ENCODE data around the gene SSH3.

SSH3 gene

DNA sequence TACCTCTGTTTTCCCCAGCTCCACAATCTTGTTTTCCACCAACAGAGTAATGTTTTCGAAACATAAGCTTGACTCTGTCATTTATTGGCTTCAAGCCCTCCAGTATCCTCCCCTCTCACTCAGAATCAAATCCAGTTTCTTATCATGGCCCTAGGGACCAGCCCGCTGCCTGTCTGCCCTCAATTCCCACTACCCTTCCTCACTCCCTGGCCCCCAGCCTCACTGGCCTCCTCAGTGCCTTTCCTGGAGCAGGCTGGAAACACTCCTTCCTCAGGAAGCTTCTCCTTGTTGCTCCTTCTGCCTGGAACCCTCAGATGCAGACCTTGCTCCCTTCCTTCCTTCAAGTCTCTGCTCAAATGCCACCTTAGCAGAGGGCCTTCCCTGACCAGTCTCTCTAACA, 46.1 kb downstream of the SSH3 start:
- no peak for DNase-seq

DNA sequence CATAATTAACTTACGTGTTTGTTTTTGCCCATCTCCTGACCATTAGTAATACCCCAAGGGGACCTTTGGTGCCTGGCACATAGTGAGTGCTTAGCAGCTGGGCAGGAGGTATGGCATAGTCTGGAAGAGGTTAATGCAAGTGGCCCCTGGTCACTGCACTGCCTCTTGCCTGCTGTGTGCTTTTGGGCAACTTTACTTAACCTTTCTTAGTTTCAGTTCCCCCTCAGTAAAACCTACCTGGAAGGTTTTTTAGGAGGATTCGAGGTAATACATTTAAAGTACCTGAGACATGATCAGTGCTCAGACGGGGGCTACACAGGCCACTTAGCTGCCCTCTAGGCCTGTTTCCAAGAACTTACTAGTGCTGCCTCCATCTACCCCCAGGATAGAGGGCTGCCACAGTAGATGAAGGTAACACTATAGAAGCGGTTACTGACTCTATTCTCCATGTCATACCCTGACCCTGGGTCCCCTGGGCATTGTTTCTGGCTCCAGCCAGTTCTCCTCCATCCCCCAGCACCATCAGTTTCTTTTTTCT, 46.7 kb downstream of the SSH3 start:
- no peak for DNase-seq

DNA sequence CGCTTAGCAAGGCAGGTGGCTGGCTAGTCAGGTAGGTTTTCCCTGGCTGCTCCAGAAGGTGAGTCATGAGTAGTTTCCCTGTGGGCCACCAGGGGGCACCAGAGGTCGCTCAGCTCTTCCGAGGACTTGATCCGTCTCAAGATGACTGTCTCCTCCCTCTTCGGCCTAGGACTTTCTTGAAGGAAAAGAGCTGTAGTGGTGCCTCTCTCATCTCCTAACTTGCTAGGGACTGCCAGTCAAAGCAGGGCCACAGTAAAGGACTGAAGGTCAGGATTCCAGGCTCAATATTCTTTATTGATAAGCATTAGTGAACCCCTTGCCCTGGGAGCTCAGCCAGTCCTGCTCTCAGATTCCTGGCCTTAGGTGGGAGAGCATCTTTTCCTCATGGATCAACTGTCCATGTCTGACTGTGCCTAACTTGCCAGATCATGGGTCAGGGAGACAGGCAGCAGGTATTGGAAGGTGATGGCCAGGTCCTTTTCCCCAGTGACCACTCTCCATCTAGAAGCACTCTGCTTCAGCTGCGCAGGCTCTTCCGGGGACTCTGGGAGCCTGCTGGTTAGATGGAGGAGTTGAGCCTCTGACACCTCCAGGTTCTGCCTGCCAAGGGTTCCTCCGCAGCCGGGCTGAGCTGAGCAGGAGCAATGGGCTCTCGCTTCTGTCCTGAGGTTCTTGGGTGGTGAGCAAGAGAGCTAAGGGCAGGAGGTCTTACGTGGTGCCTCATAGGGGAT, 48.1 kb downstream of the SSH3 start:
- DNase-seq, result peak; percentile 87

DNA sequence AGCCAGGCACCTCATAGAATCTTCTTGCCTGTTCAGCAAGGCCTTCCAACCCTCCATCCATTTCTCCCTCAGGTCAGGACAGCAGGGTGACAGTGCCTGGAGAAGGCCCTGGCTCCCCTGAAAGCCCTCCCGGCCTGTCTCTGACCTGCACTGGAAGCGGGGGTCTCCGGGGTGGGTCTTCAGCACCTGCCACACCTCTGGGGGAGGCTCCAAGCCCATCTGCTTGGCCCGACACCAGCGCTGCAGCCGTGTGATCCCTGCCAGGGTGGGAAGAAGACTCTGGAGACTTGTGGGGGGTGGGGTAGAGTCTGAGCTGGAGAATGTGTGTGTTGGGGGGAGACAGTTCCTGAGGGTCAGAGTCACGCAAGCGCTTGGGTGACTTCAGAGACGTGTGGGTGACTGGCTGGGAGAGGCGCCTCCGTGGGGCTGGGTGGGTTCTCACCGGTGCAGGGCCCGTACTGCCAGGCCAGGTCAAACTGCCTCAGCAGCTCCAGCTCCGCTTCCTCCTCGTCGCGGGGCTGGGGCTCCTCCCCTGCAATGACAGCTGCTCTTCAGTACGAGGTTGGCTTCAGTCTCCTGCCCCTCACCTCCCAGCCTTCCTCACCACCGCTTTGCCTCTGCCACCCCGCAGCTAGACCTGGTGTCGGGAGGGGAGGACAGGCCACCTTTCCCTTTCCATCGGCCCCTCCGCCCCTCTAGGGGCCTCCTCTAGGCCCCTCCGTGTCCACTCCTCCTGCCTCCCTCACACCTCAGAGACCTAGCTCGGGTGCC, 49.4 kb downstream of the SSH3 start:
- DNase-seq, result peak; percentile 74

DNA sequence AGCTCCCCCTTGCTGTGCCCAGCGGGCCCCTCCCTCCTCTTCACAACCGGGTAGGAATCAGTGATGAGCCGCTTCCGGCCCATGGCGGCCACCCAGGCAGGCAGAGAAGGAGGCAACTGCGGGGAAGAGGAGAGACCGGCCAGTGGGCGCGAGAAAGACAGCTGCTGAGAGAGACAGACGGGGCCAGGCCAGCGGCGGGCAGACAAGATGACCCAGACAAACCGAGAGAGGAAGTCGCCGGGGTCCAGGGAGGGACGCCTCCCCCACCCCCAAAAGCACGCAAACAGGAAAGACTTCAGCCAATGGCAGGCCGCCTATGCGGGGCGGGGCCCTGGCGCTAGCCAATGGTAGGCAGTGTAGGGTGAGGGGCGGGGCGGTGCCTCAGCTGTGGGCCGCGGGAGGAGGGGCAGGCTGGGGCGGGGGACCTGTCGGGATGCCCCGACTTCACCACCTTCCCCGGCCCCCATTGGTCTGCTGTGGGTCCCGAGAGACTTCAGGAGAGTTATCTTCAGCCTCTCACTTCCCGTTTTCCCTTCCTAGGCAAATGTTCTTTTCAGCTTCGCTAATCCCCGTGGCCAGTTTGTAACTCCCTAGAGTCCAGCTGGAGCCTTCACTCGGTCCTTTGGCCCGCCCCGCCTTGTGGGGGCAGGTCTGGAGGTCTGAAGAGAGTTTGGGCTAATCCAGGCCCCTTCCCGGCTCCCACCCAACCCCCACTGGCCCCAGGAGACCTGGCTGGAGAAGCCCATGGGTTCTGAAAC, 50.2 kb downstream of the SSH3 start, which contains the start of gene POLD4:
TSS of gene POLD4 (minus strand) at position 230 of the 758 bp plus-strand sequence. CDS start at position 83, 147 bp downstream.
- DNase-seq, result peak; percentile 98

DNA sequence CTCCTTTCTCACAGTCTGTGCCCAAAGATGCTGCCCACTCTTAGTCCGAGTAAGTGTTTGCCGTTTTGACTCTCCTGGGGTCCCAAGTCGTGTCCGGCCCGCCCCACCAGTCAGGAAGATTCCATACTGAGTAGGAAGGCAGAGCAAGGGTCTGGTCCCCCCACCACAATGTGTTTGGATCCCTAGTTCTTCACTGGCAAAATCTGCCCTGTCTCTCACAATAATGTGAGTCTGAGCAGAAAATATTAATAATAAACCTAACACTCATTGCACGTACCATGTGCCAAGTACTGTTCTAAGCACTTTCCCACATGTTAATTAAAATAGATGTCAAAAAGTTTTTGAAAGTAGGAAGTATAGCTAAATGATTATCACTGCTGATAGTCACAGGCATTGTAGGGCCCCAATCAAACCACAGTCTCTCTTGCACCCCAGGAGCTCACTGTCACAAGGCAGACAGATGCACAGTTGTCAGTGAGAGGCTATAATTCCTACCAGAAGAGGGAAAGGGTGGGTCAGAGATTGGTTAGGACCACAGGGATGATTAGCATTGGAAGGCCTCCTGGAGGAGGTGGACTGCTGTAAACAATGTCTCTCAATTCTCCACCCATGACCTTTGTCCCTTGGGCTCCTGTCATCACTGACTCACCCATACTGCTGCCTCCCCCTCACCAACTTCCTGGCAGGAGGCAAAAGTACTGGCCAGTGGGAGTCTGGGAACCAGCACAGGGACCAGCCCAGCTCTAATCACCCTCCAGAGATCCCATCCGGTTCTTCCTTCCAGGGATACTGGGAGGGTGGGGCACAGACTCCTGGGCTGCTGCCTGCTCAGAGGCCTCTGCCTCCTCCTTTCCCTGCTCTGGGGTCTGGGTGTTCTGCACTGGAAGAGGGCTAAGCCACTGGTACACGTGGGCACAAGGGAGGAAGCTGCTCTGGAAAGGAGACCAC, 51.0 kb downstream of the SSH3 start:
- DNase-seq, result peak; percentile 71

DNA sequence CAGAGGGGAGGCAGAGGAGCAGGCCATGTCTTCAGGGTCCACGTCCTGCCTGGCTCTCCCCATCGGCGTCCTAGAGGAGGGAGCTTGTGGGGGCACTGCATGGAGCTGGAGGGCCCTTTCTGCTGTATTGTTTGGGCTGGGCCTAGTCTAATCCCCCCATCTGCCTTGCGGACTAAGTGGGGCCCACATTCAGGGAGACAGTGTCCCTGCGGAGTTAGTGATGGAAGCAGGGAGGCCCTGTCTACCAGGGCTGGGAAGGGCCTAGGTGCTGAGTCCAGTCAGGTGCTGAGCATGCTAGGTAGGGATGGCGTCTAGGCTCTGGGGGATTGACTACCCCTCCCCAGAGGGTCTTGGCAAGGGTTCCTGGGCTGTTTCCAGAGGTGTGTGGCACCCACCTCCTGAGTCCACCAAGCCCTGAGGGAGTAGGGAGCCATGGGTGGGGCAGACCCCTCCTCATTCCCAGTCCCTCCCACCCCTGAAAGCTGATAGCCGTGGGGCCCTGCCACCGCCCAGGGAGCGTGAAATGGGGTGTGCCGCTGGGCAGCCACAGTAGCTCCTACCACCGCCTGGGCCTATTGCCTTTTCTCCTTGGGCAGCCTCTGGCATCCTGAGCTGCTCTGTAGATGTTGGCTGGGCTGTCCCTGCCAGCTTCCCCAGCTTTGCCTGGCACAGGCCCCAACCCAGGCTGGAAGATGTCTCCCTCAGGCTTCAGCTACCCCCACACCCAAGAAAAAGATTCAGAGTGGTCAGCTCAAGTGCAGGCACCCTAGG, 51.9 kb downstream of the SSH3 start:
- DNase-seq, result no peak

DNA sequence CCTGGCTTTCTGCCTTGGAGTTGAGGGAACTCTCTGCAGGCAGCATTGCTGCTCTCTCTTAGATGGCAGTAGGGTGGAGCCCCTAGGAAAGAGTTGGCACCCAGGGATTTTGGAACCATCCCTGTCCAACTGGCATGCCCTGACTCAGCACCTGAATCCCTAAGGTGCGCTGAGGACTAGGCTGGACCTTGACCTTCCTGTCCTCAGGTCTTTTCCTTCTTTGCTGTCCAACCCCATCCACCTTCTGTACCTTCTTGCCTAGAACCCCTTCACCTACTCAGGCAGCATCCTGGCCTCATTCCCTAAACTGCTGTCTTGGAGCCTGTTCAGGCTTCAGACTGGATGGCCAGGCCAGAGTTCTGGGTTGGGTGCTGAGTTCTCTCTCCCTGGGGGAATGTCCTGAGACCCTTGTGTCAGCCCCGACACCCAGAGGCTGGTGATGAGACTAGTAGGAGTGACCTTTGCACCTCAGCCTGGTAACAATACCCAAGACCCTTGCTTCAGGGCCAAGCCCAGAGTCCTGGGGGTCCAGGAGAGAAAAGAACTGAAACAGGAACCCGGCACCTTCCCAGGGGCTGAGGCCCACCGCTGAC, 52.6 kb downstream of the SSH3 start:
- no peak for DNase-seq

DNA sequence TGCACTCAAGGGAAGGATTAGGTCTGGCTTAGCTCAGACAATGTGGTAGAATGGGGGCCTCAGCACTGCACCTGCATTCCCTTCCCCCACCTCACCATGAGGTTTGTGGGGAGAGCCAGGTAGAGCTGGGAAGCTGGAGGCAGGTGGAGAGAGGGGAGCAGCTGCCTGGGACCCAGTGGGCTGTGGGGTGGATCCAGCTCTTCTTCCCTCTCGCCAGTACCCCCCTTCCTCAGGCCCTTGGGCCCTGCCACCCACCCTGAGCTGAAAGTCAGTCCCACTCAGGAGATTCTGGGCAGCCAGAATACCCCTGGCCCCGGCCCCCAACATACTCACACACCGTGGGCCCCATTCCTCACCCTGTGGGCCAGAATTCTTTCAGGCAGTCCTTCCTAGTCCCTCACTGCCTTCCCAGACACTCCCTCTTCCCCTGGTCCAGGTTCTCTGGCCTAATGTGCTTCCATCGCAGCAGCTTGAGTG, 53.1 kb downstream of the SSH3 start:
- no peak for DNase-seq

DNA sequence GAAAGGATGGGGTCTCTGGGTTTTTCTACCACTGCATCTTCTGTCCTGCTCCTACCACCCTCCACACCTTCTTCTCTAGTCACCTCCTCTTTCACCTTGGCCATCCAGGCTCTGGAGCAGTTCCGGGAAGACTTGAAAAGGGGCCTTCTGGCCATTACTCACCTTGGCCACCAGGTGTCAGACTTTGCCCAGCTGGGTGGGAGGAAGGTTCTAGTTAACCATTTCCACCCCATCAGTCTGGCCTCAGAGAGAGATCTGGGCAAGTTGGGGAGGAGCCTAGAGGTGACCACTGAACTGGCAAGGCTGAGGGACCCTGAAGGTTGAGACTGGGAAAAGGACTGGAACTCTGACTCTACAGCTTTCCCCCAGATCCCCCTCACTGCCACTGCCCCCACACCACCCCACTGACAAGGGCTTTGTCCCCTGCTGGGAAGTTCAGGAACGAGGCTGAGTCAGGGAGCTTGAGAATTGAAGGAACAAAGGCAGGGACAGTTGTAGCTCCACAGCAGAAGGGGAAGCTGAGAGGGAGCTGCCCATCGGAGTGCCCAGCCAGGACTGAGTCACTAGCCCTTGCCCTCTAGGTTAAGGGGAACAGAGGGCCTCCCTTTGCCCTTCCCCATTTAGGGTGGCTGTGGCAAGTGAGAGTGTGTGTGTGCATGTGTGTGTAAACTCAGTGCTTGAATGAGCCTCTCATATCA, 53.7 kb downstream of the SSH3 start:
- peak; percentile 89 for DNase-seq

DNA sequence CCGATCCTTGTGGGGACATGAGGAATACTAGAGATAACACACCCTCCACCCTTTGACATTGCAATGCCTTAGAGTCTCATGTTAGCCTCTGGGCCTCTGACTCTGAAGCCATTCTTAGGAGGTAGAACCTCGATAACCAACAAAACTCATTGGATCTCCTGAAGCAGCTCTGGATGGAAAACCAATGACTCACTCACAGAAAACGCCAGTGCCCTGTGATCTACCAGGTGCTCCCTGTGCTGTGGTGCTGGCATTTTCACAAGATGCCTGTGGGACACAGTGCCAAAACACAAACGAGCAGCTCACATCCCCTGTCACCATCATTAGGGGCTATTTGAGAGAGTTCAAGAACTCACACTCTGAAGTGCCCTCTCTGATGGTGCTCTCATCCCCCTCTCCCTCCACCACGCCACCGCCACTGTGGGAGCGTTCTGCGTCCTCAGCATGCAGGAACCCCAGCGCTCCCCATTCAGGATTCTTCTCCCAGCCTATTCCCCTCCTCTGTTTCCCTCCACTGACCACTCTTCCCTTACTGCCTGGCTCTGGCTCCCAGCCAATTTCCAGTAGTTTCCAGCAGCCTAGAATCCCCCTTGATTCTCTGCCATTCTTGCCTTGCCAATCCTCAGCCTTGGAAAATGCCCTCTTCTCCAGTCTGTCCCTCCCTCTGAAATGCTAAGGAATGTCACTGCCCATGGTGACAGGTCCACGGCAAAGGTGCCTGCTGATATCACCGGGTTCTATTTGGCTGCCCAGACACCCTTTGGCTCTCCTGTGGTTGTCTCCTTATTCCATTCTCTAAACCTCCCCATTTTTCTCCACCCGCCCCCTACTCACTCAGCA, 54.7 kb downstream of the SSH3 start:
- no peak for DNase-seq
